GM18951 (cell line): ENCODE data around the gene MBOAT2.

Source experiments
- POLR2A ChIP-seq: IDR thresholded peaks from 4 replicates; pipeline ENCODE4 v1.6.1; 2011; ENCODE audit warnings: mild to moderate bottlenecking; ENCODE audit not compliant: insufficient read length, insufficient read depth; ENCODE audit errors: extremely low read depth
- in situ Hi-C: fragments of 300-500 bp; cut with MboI; formaldehyde crosslinking; loops from one replicate; pipeline ENCODE4 v1.12.0; 2022; ENCODE audit warnings: low sequenced_read_pairs, mixed read lengths, inconsistent platforms; ENCODE audit not compliant: unreplicated experiment

MBOAT2 gene

GRCh38 chr2:8827729-8828128, 175.8 kb downstream of the MBOAT2 start:
- TF ChIP-seq POLR2A = no peak
- in situ Hi-C loops = no loop called here

GRCh38 chr2:8822218-8822617, 181.3 kb downstream of the MBOAT2 start:
- in situ Hi-C loops = no loop called here

GRCh38 chr2:8821276-8822217, 181.9 kb downstream of the MBOAT2 start:
- in situ Hi-C loops = no loop called here
- no peak for TF ChIP-seq POLR2A

More at GRCh38 chr2:8822218-8822617, 181.3 kb downstream of the MBOAT2 start:
- no peak for TF ChIP-seq POLR2A

- in situ Hi-C loops = no loop called here
- TF ChIP-seq POLR2A = no peak
Measured at GRCh38 chr2:8819948-8820347, 183.5 kb downstream of the MBOAT2 start.

GRCh38 chr2:8819194-8819593, 184.3 kb downstream of the MBOAT2 start:
- TF ChIP-seq POLR2A = no peak
- in situ Hi-C loops = no loop called here

GRCh38 chr2:8817221-8817620, 186.3 kb downstream of the MBOAT2 start:
- TF ChIP-seq POLR2A = no peak
- in situ Hi-C loops = no loop called here

GRCh38 chr2:8806885-8807704, 196.4 kb downstream of the MBOAT2 start:
- TF ChIP-seq POLR2A = no peak
- in situ Hi-C loops = no loop called here

- in situ Hi-C loops = no loop called here
- no peak for TF ChIP-seq POLR2A
Measured at GRCh38 chr2:8805278-8806210, 197.9 kb downstream of the MBOAT2 start.

GRCh38 chr2:8803658-8804379, 199.7 kb downstream of the MBOAT2 start:
- TF ChIP-seq POLR2A = no peak
- in situ Hi-C loops = no loop called here

- no peak for TF ChIP-seq POLR2A
- in situ Hi-C loops = no loop called here
Measured at GRCh38 chr2:8802741-8803140, 200.7 kb downstream of the MBOAT2 start.
